ENCODE data around the gene CCDC57. TPM values are rescaled to one million over a fixed set of nuclear protein-coding genes. Genes with fewer than 3 reads are reported as not detected.

The CCDC57 gene
- total and polyA plus RNA-seq, 9 of the 15 experiments (the other 6 are each of a cell fraction or from before 2014, with no cell fraction given): 0.83 to 36.2 (median 13.6) TPM

GRCh38 chr17:82200743-82201497 lies 11.7 kb downstream of the CCDC57 start (continued):
- no peak for TF ChIP-seq MED1 (CRISPR knock-in tag; IDR thresholded peaks at IDR 0.05; ENCODE audit: borderline replicate concordance)
- peak in 1 of 2 experiments; percentile 62; a peak in 1 of 4 replicates for TF ChIP-seq KDM1A (IDR thresholded peaks at IDR 0.05)
- no peak for TF ChIP-seq MAFG (tag; conservative IDR thresholded peaks at IDR 0.05)
- no peak for TF ChIP-seq EGR1 (conservative IDR thresholded peaks at IDR 0.05)
- no peak for TF ChIP-seq SAFB (IDR thresholded peaks at IDR 0.05; ENCODE audit: borderline replicate concordance, low read depth, low read length)
- TF ChIP-seq TAL1 (IDR thresholded peaks at IDR 0.05): peak; percentile 37
- peak; percentile 73 for TF ChIP-seq NCOR1 (IDR thresholded peaks at IDR 0.05)
- TF ChIP-seq CHCHD3 (CRISPR knock-in tag; IDR thresholded peaks at IDR 0.05): no peak
- TF ChIP-seq, protein P1, sequence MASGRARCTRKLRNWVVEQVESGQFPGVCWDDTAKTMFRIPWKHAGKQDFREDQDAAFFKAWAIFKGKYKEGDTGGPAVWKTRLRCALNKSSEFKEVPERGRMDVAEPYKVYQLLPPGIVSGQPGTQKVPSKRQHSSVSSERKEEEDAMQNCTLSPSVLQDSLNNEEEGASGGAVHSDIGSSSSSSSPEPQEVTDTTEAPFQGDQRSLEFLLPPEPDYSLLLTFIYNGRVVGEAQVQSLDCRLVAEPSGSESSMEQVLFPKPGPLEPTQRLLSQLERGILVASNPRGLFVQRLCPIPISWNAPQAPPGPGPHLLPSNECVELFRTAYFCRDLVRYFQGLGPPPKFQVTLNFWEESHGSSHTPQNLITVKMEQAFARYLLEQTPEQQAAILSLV (tag; IDR thresholded peaks at IDR 0.05): no peak
- peak; percentile 81 for TF ChIP-seq EP400 (IDR thresholded peaks at IDR 0.05)
- TF ChIP-seq ZNF124 (CRISPR knock-in tag; IDR thresholded peaks at IDR 0.05): no peak
- TF ChIP-seq, protein P2, sequence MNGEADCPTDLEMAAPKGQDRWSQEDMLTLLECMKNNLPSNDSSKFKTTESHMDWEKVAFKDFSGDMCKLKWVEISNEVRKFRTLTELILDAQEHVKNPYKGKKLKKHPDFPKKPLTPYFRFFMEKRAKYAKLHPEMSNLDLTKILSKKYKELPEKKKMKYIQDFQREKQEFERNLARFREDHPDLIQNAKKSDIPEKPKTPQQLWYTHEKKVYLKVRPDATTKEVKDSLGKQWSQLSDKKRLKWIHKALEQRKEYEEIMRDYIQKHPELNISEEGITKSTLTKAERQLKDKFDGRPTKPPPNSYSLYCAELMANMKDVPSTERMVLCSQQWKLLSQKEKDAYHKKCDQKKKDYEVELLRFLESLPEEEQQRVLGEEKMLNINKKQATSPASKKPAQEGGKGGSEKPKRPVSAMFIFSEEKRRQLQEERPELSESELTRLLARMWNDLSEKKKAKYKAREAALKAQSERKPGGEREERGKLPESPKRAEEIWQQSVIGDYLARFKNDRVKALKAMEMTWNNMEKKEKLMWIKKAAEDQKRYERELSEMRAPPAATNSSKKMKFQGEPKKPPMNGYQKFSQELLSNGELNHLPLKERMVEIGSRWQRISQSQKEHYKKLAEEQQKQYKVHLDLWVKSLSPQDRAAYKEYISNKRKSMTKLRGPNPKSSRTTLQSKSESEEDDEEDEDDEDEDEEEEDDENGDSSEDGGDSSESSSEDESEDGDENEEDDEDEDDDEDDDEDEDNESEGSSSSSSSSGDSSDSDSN (IDR thresholded peaks at IDR 0.05; ENCODE audit: borderline replicate concordance in 1 of 2, low read depth in 2 of 2, low read length in 2 of 2): 0 out of 4 replicates have a peak, but pooled peaks of 1 of the 2 experiments have one; percentile 50
- no peak for TF ChIP-seq ZBTB43 (CRISPR knock-in tag; IDR thresholded peaks at IDR 0.05)
- no peak for TF ChIP-seq OTX1 (CRISPR knock-in tag; IDR thresholded peaks at IDR 0.05)
- TF ChIP-seq RBFOX2 (IDR thresholded peaks at IDR 0.05; ENCODE audit: low read depth, low read length): peak; percentile 61
- no peak for TF ChIP-seq ZBED1 (IDR thresholded peaks at IDR 0.05)
- TF ChIP-seq SIRT6 (IDR thresholded peaks at IDR 0.05; ENCODE audit: low read depth, low read length): no peak
- TF ChIP-seq ARID2 (IDR thresholded peaks at IDR 0.05): no peak
- 0 out of 2 replicates have a peak, but pooled peaks have one; percentile 49 for TF ChIP-seq CTBP1 (IDR thresholded peaks at IDR 0.05; ENCODE audit: borderline replicate concordance)
- TF ChIP-seq ARHGAP35 (IDR thresholded peaks at IDR 0.05; ENCODE audit: partially characterized antibody): no peak
- no peak for TF ChIP-seq MCM3 (IDR thresholded peaks at IDR 0.05)
- TF ChIP-seq ZNF584 (CRISPR knock-in tag; IDR thresholded peaks at IDR 0.05; ENCODE audit: low read depth): no peak; the same call in 1 of the 2 replicates
- no peak for TF ChIP-seq ZNF551 (CRISPR knock-in tag; IDR thresholded peaks at IDR 0.05)
- TF ChIP-seq ZNF79 (CRISPR knock-in tag; IDR thresholded peaks at IDR 0.05; ENCODE audit: low read depth): no peak
- TF ChIP-seq NFIX (CRISPR knock-in tag; IDR thresholded peaks at IDR 0.05; ENCODE audit: low read depth): no peak
- no peak for TF ChIP-seq ZC3H11A (IDR thresholded peaks at IDR 0.05; ENCODE audit: low read depth, low read length)
- TF ChIP-seq ZSCAN32 (CRISPR knock-in tag; IDR thresholded peaks at IDR 0.05): no peak
- no peak for TF ChIP-seq TRIM28 (IDR thresholded peaks at IDR 0.05)
- no peak for TF ChIP-seq PML (IDR thresholded peaks at IDR 0.05; ENCODE audit: low read length)
